KMS-11 (cell line): ENCODE results near the gene RMRP.

Experiments
- H2AFZ ChIP-seq: fragments of 200-600 bp; sonication (generic); 2 replicates; pipeline ENCODE4 v1.6.1; 2016; ENCODE audit warnings: antibody characterized with exemption, mixed run types, low read depth
- H3K27ac ChIP-seq: fragments of 200-600 bp; sonication (generic); 2 replicates; pipeline ENCODE4 v1.6.1; 2016; ENCODE audit warnings: mild to moderate bottlenecking, mixed run types
- H3K27me3 ChIP-seq: fragments of 200-600 bp; sonication (generic); 2 replicates; pipeline ENCODE4 v1.6.1; 2017; ENCODE audit warnings: mild to moderate bottlenecking, low read depth, mixed run types, moderate library complexity; ENCODE audit not compliant: insufficient read depth
- H3K36me3 ChIP-seq: fragments of 200-600 bp; sonication (generic); 2 replicates; pipeline ENCODE4 v1.6.1; 2017; ENCODE audit warnings: mild to moderate bottlenecking, mixed run types; ENCODE audit not compliant: insufficient read depth
- H3K4me1 ChIP-seq: fragments of 200-600 bp; sonication (generic); 2 replicates; pipeline ENCODE4 v1.6.1; 2016; ENCODE audit warnings: mild to moderate bottlenecking, low read depth, mixed run types; ENCODE audit not compliant: poor library complexity, severe bottlenecking
- H3K4me2 ChIP-seq: fragments of 200-600 bp; sonication (generic); 2 replicates; pipeline ENCODE4 v1.7.0; 2016; ENCODE audit warnings: mild to moderate bottlenecking, mixed run types
- H3K4me3 ChIP-seq: fragments of 200-600 bp; sonication (generic); IDR thresholded peaks from 2 replicates; pipeline ENCODE4 v1.6.1; 2017; ENCODE audit warnings: low read depth, low read length, mixed read lengths; ENCODE audit not compliant: insufficient read depth
- H3K79me2 ChIP-seq: fragments of 200-600 bp; sonication (generic); 2 replicates; pipeline ENCODE4 v1.6.1; 2016; ENCODE audit warnings: low read depth, mixed run types; ENCODE audit not compliant: insufficient read depth
- H3K9ac ChIP-seq: fragments of 200-600 bp; sonication (generic); 2 replicates; pipeline ENCODE4 v1.6.1; 2016; ENCODE audit warnings: mild to moderate bottlenecking, mixed run types
- H4K20me1 ChIP-seq: fragments of 200-600 bp; sonication (generic); 2 replicates; pipeline ENCODE4 v1.6.1; 2016; ENCODE audit warnings: mild to moderate bottlenecking, mixed run types; ENCODE audit not compliant: insufficient read depth
- TF ChIP-seq, protein P1 (sequence below): fragments of 200-600 bp; sonication (generic); conservative IDR thresholded peaks from 2 replicates; pipeline ENCODE4 v1.6.1; 2017; ENCODE audit warnings: low read depth, mild to moderate bottlenecking, antibody characterized with exemption, low read length, moderate library complexity, mixed read lengths

The RMRP gene

DNA sequence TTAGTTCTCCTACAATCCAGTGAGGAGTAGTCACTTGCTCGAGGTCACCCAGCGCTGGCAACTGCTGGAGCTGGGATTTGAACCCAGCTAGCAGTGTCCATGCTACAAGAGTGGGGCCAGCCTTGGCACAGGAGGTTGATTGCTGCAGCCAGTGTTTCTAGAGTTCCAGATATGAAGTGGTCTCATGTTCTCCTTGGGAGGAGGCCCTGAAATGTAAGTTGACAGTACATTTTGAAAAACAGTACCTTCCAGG, 1.1 kb upstream of the RMRP start:
- Histone ChIP-seq H4K20me1 (no peaks in the 10 kb centered on the region), H3K9ac (peak overlapping the region; percentile 75), H3K27me3 (no peaks in the 10 kb centered on the region), H3K4me2 (peak overlapping the region; percentile 84), H3K4me3 (peak overlapping the region; percentile 46), H3K79me2 (no peaks in the 10 kb centered on the region; the same call in 1 of the 2 replicates), H3K27ac (peak overlapping the region; percentile 81), H3K4me1 (peaks cover 18% of the 10 kb centered on the region), H2AFZ (peak overlapping the region; percentile 65), H3K36me3 (no peaks in the 10 kb centered on the region)
- TF ChIP-seq, protein P1, sequence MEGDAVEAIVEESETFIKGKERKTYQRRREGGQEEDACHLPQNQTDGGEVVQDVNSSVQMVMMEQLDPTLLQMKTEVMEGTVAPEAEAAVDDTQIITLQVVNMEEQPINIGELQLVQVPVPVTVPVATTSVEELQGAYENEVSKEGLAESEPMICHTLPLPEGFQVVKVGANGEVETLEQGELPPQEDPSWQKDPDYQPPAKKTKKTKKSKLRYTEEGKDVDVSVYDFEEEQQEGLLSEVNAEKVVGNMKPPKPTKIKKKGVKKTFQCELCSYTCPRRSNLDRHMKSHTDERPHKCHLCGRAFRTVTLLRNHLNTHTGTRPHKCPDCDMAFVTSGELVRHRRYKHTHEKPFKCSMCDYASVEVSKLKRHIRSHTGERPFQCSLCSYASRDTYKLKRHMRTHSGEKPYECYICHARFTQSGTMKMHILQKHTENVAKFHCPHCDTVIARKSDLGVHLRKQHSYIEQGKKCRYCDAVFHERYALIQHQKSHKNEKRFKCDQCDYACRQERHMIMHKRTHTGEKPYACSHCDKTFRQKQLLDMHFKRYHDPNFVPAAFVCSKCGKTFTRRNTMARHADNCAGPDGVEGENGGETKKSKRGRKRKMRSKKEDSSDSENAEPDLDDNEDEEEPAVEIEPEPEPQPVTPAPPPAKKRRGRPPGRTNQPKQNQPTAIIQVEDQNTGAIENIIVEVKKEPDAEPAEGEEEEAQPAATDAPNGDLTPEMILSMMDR, result no peak

DNA sequence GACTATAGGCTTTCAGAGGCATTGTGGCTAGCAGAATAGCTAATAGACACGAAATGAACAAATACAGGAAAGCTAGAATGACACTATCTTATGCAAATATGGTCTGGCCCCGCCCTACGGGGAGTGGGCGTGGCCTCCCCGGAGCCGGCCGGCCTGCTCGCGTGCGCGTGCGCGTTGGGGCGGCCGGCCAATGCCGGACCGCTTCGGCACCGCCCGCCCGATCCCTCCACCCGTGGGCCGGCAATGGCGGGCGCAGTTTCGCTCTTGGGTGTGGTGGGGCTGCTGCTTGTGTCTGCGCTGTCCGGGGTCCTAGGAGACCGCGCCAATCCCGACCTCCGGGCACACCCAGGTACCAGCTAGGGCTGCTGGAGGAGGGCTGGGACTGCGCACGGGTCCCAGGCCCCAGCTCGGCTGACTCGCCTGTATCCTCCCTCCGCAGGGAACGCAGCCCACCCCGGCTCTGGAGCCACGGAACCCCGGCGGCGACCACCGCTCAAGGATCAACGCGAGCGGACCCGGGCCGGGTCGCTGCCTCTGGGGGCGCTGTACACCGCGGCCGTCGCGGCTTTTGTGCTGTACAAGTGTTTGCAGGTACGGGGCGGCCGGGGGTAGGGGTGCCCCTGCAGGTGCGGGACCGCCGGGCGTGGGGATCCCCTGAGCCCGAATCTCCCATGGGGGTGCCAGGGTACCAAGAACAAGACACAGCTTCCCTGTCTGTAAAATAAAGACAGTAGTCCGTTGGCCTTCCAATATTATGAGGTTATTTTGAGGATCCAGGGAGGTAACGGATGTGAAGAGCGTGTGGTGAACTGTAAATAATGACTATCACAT, 533 bp upstream of the RMRP start, which contains the start of gene CCDC107:
TSS of gene CCDC107 (plus strand) at position 156 of the 831 bp plus-strand sequence. CDS start at position 244, 88 bp downstream.
- Histone ChIP-seq H3K79me2 (no peaks in the 10 kb centered on the region; the same call in 1 of the 2 replicates), H3K27me3 (no peaks in the 10 kb centered on the region), H3K4me1 (peaks cover 18% of the 10 kb centered on the region), H3K27ac (peak within 1 kb of the TSS; percentile 81), H3K4me3 (peak within 1 kb of the TSS; percentile 46), H3K9ac (peak within 1 kb of the TSS; percentile 75), H3K4me2 (peak within 1 kb of the TSS; percentile 84), H4K20me1 (no peaks in the 10 kb centered on the region), H3K36me3 (no peaks in the 10 kb centered on the region), H2AFZ (peak within 1 kb of the TSS; percentile 65)
- TF ChIP-seq, protein P1, result peak; percentile 64

DNA sequence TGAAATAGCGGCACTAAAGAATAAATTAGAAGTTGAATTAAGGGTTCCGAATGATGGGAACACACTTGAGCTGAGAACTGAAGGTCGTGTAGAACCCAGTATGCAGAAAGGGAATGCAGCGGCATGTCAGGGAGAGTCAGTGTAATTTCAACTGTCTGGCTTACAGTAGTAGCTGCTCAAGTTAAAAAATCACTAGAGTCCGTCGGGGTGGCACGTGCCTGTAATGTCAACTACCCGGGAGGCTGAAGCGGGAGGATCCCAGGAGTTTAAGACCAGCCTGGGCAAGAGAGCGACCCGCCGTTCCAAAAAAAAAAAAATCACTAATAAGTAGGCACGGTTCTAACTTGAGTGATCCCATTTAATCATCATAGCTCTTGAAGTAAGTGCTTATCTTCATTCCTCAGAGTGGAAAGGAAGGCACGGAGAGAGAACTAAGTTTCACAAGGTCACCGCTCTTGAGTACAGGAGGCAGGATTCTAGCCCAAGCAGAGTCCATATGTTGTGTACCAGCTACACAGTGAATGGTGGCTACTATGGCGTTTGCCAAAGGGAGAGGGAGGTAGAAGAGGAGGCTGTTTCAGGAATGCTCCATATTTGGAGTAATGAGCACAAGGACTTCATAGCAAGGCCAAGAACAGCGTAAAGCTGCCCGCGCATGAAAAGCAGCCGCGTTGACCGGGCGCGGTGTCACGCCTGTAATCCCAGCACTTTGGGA, 831 bp downstream of the RMRP start:
- TF ChIP-seq, protein P1, result no peak
- Histone ChIP-seq H2AFZ (no peak overlapping the region), H3K79me2 (no peaks in the 10 kb centered on the region; the same call in 1 of the 2 replicates), H4K20me1 (no peaks in the 10 kb centered on the region), H3K4me1 (peaks cover 18% of the 10 kb centered on the region), H3K27me3 (no peaks in the 10 kb centered on the region), H3K36me3 (no peaks in the 10 kb centered on the region), H3K9ac (no peak overlapping the region), H3K27ac (peak overlapping the region; percentile 81; the same call in 1 of the 2 replicates), H3K4me2 (peak overlapping the region; percentile 22; the same call in 1 of the 2 replicates), H3K4me3 (no peak overlapping the region)

DNA sequence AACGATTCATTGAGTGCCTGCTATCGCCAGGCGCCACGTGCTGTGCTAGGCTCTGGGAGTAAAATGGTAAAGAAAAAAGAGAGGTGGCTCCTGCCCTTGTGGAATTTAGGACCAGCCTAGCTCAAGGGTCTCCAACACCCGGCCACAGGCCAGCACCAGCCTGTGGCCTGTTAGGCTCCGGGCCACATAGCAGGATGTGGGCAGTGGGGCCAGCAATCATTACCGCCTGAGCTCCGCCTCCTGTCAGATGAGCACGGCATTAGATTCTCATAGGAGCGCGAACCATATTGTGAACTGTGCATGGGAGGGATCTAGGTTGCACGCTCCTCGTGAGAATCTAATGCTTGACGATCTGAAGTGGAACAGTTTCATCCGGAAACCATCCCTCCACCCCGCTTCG, 1.5 kb downstream of the RMRP start:
- Histone ChIP-seq H4K20me1 (no peaks in the 10 kb centered on the region), H3K36me3 (no peaks in the 10 kb centered on the region), H3K27ac (no peak overlapping the region), H3K27me3 (no peaks in the 10 kb centered on the region), H3K9ac (no peak overlapping the region), H2AFZ (no peak overlapping the region), H3K79me2 (no peaks in the 10 kb centered on the region; the same call in 1 of the 2 replicates), H3K4me2 (no peak overlapping the region), H3K4me3 (no peak overlapping the region), H3K4me1 (peaks cover 18% of the 10 kb centered on the region)
- TF ChIP-seq, protein P1, result no peak
